ENCODE results near the gene SPOCK1.

DNA sequence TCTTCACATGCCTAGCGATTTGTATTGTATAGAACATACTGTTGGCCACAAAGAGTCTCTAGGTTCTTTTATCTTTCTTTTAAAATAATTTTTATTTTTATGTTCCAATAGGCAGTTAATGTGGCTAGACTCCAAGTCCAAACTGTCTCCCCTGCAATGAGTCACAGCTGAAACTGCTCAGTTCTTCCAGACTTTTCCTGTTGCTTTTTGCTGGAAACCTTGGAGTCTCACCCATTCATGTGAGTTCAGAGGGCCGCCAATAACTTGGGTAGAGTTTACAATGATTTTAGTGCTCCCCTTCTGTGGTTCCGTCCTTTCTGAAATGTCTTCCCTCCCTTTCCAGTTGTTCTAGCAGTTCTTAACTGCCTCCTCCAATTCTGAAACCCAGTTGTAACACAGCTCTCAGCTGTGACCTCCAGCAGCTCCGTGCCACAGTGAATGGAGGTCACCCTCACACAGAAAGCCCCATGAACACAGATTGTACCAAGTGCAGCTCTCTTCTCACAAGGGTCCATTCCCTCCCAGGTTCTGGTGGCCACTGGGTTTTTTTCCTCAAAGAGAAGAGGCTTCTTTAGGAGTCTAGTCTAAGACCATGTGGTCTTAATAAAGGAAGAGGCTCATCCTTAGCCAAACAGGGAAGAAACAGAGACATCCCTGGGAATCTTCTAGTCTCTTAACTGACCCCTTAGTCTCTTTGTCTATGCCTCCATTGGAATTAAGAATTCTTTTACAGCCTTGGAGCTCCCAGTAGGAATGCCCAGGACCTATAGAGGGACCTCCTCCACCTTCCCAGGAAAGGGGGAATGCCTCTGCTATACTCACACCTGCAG is 198.5 kb downstream of the SPOCK1 start:
- TF ChIP-seq REST (IDR thresholded peaks at IDR 0.05; ENCODE audit: insufficient read depth in 1 of 2, low read depth in 2 of 2, low read length in 2 of 2) (no peak), POLR2AphosphoS5 (IDR thresholded peaks at IDR 0.05; ENCODE audit: low read depth, low read length) (no peak), TAF1 (IDR thresholded peaks at IDR 0.05; ENCODE audit: borderline replicate concordance, insufficient read depth, low read length) (no peak), SIN3A (IDR thresholded peaks at IDR 0.05; ENCODE audit: borderline replicate concordance, insufficient read depth, low read length) (no peak)
